SU-DHL-6 (cell line): ENCODE data around the gene TMEM108.

Experiments used
- H2AFZ ChIP-seq: fragments of 200-600 bp; sonication (generic); 2 replicates; pipeline ENCODE4 v1.6.1; 2014; ENCODE audit warnings: low read depth, mild to moderate bottlenecking, moderate library complexity, mixed read lengths, antibody characterized with exemption, low read length; ENCODE audit not compliant: severe bottlenecking
- H3F3A ChIP-seq: fragments of 200-600 bp; shearing (Covaris generic); 2 replicates; pipeline ENCODE4 v1.6.0; 2016; ENCODE audit warnings: antibody characterized with exemption, mild to moderate bottlenecking; ENCODE audit not compliant: insufficient read depth
- H3K27ac ChIP-seq: fragments of 200-600 bp; sonication (generic); 2 replicates; pipeline ENCODE4 v1.5.1; 2016; ENCODE audit warnings: low read depth, mild to moderate bottlenecking, low read length, moderate library complexity, mixed read lengths
- H3K27me3 ChIP-seq: fragments of 200-600 bp; sonication (generic), shearing (Covaris generic); 2 replicates; pipeline ENCODE4 v1.6.0; 2014; ENCODE audit warnings: mild to moderate bottlenecking, low read length
- H3K36me3 ChIP-seq: fragments of 200-600 bp; sonication (generic); 2 replicates; pipeline ENCODE4 v1.6.1; 2014; ENCODE audit warnings: mild to moderate bottlenecking, low read length, mixed read lengths
- H3K4me2 ChIP-seq: fragments of 300-600, 200-600 bp; shearing (Covaris generic), sonication (generic); 2 replicates; pipeline ENCODE4 v1.6.0; 2014; ENCODE audit warnings: low read length, low read depth, mild to moderate bottlenecking; ENCODE audit not compliant: poor library complexity, severe bottlenecking
- H3K4me3 ChIP-seq: fragments of 200-600 bp; sonication (generic); 2 replicates; pipeline ENCODE4 v1.5.1; 2014; ENCODE audit warnings: antibody characterized with exemption, low read length, mild to moderate bottlenecking, mixed read lengths; ENCODE audit not compliant: insufficient read depth, poor library complexity, severe bottlenecking
- H3K79me2 ChIP-seq: fragments of 200-600 bp; sonication (generic); 2 replicates; pipeline ENCODE4 v1.6.1; 2014; ENCODE audit warnings: mild to moderate bottlenecking, low read length, moderate library complexity; ENCODE audit not compliant: insufficient read depth
- H3K9ac ChIP-seq: fragments of 200-600 bp; sonication (generic); 2 replicates; pipeline ENCODE4 v1.7.0; 2014; ENCODE audit warnings: mild to moderate bottlenecking, low read length
- H3K9me2 ChIP-seq: fragments of 200-600 bp; sonication (generic); replicated peaks from 2 replicates; pipeline ENCODE4 v1.6.1; 2014; ENCODE audit warnings: low read length; ENCODE audit not compliant: insufficient read depth
- H3K9me3 ChIP-seq: fragments of 200-600 bp; sonication (generic); 2 replicates; pipeline ENCODE4 v1.6.1; 2014; ENCODE audit warnings: low read length, mixed read lengths; ENCODE audit not compliant: insufficient read depth
- H4K20me1 ChIP-seq: fragments of 200-600 bp; sonication (generic); 2 replicates; pipeline ENCODE4 v1.6.1; 2014; ENCODE audit warnings: low read depth, mild to moderate bottlenecking, antibody characterized with exemption, low read length, moderate library complexity, mixed read lengths
- EZH2phosphoT487 ChIP-seq: fragments of 200-600 bp; sonication (generic), shearing (Covaris generic); conservative IDR thresholded peaks from 2 replicates; pipeline ENCODE4 v1.6.1; 2018; ENCODE audit warnings: mild to moderate bottlenecking, antibody characterized with exemption, low read length, moderate library complexity, mixed read lengths
- TF ChIP-seq, protein P1 (sequence below): fragments of 200-600 bp; sonication (generic); IDR thresholded peaks from one replicate; pipeline ENCODE4 v1.5.1; 2017; ENCODE audit warnings: antibody characterized with exemption, mild to moderate bottlenecking, low read length, moderate library complexity; ENCODE audit not compliant: insufficient read depth, poor library complexity, severe bottlenecking

The TMEM108 gene

DNA sequence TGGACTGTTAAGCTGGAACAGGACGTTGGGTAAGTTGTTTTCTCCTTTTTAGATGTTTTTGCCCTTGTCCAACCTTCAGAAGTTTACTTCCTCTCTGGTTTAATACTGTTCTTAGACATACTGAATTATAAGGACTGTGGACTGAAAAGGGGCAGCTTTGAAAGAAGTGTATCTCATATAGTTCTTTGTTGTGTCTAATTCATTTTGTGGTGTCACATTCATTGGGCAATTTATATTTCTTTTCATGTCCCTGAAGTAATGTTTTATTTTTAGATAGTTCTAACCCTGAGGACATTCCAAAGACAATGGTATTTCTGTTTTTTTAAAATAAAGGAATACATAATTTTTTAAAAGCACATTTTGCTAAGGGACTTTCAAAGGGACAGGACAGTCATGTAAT lies 45.2 kb downstream of the TMEM108 start:
- Histone ChIP-seq H3K9me2 (no peaks in the 10 kb centered on the region), H3K36me3 (no peaks in the 10 kb centered on the region), H3K9ac (no peak overlapping the region), H3K4me2 (no peak overlapping the region), H3K4me3 (no peak overlapping the region), H3K27me3 (no peaks in the 10 kb centered on the region), H4K20me1 (no peaks in the 10 kb centered on the region), H3F3A (no peaks in the 10 kb centered on the region), H2AFZ (no peak overlapping the region), H3K9me3 (no peaks in the 10 kb centered on the region), H3K27ac (no peak overlapping the region), H3K79me2 (no peaks in the 10 kb centered on the region)
- TF ChIP-seq, protein P1, sequence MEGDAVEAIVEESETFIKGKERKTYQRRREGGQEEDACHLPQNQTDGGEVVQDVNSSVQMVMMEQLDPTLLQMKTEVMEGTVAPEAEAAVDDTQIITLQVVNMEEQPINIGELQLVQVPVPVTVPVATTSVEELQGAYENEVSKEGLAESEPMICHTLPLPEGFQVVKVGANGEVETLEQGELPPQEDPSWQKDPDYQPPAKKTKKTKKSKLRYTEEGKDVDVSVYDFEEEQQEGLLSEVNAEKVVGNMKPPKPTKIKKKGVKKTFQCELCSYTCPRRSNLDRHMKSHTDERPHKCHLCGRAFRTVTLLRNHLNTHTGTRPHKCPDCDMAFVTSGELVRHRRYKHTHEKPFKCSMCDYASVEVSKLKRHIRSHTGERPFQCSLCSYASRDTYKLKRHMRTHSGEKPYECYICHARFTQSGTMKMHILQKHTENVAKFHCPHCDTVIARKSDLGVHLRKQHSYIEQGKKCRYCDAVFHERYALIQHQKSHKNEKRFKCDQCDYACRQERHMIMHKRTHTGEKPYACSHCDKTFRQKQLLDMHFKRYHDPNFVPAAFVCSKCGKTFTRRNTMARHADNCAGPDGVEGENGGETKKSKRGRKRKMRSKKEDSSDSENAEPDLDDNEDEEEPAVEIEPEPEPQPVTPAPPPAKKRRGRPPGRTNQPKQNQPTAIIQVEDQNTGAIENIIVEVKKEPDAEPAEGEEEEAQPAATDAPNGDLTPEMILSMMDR, result no peak
- no peak for TF ChIP-seq EZH2phosphoT487

DNA sequence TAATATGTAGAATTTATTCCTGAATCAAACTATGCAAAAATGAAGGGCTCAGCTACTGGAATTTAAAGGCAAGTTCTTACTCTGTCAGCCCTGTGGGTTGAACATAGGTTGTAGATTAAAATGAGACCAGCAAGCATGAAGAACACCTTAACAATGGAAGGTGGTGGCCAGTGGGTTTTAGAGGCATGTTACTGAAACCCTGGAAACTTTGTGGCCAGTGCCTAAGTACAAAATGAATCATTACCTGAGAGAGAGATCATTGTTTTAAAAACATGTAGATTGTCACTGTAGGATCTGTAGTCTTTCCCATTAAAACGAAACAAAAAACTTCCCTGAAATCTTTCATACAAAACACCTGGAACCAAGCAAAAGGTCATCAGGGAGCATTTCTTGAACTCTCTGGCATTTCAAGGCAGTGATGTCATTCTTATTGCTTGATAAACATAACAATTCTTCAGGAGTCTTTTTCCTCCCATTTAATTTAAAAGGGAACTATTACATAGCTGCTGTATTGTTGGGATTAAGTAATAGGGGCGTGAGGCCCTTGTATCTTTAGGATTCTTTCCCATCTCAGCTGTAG lies 51.8 kb downstream of the TMEM108 start:
- Histone ChIP-seq H3K27ac (no peak overlapping the region), H4K20me1 (no peaks in the 10 kb centered on the region), H3K4me2 (no peak overlapping the region), H3K79me2 (no peaks in the 10 kb centered on the region), H3K27me3 (0 out of 2 replicates have a peak, but pooled peaks cover 4% of the 10 kb centered on the region), H3K9me3 (no peaks in the 10 kb centered on the region), H3K9ac (no peak overlapping the region), H3K36me3 (no peaks in the 10 kb centered on the region), H2AFZ (no peak overlapping the region), H3F3A (no peaks in the 10 kb centered on the region), H3K9me2 (no peaks in the 10 kb centered on the region), H3K4me3 (no peak overlapping the region)
- TF ChIP-seq, protein P1, result no peak
- TF ChIP-seq EZH2phosphoT487, result no peak

DNA sequence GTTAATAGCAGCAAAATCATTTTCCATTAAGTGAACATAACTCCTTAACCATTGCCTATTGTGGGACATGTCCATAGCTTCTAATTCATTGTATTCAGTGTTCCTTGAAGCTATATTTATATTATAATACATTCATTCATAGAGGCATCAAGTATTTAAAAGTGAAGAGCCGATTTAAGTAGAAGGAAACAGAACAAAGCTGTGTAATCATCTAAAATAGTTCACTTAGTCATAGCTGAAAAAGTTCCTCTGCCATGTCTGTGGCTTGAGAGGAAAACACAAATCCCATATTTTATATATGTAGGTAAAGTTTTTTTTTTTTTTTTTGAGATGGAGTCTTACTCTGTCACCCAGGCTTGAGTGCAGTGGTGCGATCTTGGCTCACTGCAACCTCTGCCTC lies 54.5 kb downstream of the TMEM108 start:
- H3K4me3 ChIP-seq, result no peak overlapping the region
- no peak overlapping the region for H3K27ac ChIP-seq
- TF ChIP-seq, protein P1, result no peak
- TF ChIP-seq EZH2phosphoT487, result no peak
- peaks cover 5% of the 10 kb centered on the region; the same call in 1 of the 2 replicates for H3K27me3 ChIP-seq
- no peaks in the 10 kb centered on the region for H4K20me1 ChIP-seq
- H3K36me3 ChIP-seq, result no peaks in the 10 kb centered on the region
- H3F3A ChIP-seq, result no peaks in the 10 kb centered on the region
- no peak overlapping the region for H3K4me2 ChIP-seq
- H3K9ac ChIP-seq, result no peak overlapping the region
- no peaks in the 10 kb centered on the region for H3K9me3 ChIP-seq
- no peaks in the 10 kb centered on the region for H3K79me2 ChIP-seq
- H3K9me2 ChIP-seq, result no peaks in the 10 kb centered on the region
- no peak overlapping the region for H2AFZ ChIP-seq
